GDM1 (cell line): Measurements from ENCODE around the gene B3GLCT.
"Not testable (repeated sequence)": the region's sequence is repeated elsewhere in the genome, so short reads cannot be mapped to it uniquely, and the experiment has no call there.

Experiments
- DNase-seq: peaks from one replicate; lab custom pipeline; 2025; lab: John Stamatoyannopoulos, UW

B3GLCT gene

DNA sequence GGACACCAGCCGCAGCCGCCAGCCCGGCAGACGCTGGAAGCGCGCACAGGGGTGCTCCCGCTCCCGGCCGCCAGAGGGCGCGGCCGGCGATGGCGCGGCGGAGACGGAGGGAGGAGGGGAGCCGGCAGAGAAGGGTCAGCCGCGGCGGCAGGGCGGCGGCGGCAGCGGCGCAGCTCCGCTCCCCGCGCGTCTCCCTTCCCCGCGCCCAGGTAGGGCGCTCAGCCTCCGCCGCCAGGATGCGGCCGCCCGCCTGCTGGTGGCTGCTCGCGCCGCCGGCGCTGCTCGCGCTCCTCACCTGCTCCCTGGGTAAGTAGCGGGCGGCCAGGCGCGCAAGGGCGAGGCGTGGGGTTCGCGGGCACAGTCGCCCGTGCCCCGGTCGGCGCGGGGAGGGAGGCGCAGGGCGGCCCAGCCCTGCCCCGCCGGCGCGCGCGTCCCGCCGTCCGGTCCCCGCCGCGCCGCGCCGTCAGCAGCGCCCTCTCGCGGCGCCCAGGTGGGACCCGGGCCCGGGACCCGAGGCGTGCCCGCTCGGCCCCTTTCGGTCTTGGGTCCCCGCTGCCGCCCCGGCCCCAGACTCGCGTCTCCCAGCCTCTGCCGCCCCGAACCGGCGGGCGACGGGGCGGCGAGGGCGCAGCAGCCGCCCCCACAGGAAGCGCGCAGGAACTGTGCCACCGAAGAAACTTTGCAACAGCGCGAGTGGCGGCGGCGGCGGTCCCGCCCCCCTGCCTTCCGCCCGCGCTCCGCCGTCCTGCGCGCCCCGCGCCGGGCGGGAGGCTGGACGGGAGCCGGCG is at the start of gene B3GLCT:
B3GLCT (plus strand) TSS at position 127 of the 788 bp plus-strand sequence; CDS start at position 237, 110 bp downstream.
- peak; percentile 79 for DNase-seq

DNA sequence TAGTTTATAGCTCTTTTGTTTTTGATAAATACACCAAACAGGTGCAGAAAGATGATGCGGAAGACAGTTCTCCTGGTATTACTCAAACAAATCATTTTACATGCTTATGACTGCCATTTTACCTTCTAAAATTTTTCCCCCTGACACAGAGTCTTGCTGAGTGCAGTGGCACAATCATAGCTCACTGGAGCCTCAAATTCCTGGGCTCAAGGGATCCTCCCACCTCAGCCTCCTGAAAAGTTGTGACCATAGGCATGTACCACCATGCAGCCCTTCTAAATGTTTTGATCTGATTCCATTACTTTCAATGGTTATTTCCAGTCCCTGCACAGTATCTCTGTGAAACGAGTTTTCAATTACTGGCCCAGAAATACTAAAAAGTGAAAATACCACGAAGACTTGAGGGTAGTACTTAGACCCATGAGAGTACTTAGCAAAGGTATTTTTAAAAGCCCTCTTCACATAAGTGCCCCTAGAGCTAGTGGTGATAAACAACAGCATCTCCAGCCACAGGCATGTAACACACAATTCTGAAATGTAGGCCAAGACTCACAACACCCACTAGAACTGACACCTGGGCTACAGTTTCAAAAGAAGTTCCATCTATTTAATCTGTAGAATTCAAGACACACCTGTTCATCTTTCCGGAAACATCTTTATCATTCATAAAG is 49.3 kb upstream of the B3GLCT start:
- no peak for DNase-seq

DNA sequence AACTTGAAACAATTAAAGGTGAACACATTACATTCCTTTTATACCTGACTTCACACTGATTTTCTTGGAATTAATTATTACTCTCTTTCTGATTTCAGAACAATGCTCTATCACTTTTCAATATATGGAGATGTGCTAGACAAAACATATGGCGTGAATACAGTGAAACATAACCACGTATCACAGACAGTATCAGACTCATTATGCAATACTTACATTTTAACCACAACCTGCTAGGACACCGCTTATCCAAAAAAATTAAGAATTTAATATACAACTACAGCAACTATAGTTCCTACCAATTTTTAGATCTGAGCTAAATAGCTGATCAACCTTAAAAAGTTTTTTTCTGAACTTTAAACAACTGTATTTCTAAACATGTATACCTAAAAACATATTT is 47.9 kb upstream of the B3GLCT start:
- DNase-seq, result no peak

DNA sequence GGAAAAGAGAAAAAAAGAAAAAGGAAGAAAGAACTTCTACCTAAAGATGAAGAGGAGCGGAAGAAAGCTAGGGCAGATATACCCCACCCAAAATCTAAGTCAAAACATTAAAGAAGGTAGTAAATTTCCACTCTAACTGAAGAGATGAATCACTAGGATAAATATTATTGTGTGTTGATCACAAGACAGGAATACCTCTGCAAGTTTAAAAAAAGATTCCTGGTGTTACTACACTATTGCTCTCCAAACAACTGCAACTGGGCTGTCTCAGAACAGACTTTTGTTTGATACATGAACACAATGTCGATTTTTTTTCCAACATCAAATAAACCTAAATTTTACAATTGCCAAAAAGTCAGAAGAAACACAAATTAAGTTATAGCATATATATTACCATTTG is 44.8 kb upstream of the B3GLCT start:
- no peak for DNase-seq

DNA sequence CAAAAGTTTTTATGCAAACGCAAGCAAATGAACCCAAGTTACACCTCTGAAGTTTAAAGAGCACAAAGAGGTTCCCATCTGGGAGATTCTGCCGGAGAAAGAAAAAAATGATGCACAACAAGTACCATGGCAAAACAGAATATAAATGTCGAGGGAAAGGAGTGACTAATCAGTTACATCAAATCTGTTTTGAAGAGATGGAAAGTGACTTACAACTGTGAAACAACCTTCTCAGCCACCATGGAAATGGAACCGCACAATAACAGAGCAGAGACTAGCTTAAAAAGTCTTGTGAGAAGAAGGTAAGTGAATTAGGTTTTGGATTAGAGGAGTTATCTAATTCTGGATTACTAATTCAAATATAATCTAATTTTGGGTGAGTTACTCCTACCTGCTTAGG is 40.5 kb upstream of the B3GLCT start:
- DNase-seq, result no peak

DNA sequence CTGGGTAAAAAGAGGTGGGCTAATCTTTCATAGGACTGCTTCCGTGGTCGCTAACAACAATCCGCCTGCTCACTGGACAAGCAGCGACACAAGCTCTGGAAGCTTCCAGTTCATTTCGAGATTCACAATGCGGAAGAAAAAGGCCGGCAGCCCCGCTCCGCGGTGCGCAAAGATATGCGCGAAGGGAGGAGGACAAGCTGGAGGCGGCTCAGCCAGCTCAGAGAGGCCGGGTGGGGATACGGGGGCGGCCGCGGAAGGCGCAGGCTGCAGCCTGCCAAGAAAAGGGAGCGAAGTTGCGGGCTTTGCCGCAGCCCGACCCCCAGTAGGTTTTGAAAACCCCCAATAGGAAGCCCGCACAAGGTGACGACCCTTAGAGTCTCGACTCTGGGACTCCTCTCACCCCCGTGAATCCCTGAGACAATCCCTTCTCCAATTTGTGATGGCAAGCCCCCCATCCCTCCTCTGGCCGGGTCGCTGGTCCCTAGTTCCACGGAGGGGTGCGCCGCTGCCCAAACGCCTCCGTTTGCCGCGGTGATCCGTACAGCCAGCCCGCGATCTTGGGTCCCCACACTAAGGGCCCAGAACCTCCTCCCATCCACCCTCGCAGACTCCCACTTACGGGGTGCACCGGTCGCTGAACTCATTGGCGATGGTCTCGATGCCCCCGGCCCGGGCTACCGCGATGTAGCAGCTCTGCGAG is 38.8 kb upstream of the B3GLCT start:
- DNase-seq, result peak; percentile 68

DNA sequence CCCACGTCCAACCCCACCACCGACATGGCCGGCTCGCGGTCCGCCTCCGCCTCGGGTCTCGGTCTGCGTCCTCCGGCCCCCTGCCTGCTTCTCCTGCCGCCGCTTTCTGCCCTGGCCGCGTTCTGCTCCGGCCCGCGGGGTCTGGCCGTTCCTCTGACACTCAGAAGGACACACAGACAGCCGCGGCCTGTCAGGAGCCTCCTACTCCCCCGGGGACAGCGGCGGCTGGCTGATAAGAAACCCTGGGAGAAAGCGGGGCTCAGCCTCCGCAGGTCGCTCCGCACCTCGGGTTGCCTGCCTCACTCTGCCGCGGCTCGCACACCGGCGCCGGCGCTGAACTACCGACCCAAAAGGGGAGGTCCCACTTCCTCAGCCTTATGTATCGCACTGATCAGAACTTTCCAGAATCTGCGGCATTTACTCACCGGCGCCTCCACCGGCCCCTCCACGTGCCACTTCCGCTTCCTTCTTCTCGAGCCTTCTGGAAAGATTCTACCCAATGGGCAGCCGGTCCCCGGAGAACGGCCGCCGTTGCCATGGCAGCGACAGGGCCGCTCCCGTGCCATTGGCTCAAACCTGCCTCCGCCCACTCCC is 38.1 kb upstream of the B3GLCT start, which contains the start of gene HSPH1:
HSPH1 (minus strand) TSS at position 348 of the 594 bp plus-strand sequence; CDS start at position 26, 322 bp downstream.
- DNase-seq, result peak; percentile 98

DNA sequence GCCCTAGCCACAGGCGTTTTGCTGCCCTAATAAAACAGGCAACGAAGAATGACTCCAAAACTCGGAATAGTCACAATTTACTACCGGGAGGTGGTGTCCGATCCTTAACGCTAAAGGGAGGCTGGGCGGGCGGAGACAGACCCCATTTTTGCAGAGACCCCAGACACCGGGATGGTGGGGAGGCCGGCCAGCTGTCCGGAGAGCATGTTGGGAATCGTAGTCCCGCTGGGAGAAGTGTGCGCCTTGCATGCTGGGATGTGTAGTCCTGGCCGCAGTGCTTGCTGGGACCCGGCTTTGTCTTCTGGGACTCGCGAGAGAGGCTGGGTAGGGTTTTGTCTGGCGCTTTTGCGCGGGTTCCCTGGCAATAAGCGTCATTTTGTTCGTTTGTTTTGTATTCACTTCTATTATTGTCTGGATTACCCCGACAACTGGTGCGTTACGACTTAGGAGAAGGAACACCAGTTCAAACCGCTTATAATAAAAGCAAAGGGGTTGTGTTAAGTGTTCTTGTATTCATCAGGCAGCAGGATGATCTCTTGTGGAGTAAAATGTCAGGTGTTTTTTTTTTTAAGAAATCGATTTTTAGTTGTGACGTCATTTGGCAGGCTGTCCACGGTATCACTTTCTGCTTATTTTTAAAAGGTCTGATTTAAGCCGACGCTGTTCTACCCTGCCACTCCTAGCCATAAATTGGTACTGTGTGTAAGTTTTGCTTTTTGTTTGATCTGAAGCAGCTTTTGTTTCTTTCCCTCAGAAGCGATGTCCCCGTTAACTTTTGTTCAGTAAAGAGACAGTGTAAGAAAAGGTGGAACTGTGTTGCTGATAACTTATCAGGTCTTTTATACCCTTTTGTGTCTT is 37.4 kb upstream of the B3GLCT start:
- DNase-seq, result peak; percentile 97

DNA sequence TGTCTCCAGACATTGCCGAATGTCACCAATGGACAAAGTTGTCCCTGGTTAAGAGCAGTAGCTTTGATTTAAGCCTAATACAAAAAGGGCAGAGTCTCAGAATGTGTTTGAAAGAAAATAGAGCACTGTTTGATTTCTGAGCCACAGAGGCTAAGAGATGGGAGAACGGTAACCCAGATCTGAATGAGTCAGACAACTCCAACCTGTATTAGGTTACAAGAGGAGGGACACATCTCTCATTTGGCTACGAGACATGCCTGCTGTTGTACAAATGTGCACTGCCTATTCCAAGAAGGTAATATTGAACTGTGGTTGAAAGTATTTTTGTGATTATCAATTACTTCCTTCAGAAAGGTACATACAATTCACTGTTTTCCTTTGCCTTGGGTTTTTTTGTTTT is 33.2 kb upstream of the B3GLCT start:
- DNase-seq, result no peak

DNA sequence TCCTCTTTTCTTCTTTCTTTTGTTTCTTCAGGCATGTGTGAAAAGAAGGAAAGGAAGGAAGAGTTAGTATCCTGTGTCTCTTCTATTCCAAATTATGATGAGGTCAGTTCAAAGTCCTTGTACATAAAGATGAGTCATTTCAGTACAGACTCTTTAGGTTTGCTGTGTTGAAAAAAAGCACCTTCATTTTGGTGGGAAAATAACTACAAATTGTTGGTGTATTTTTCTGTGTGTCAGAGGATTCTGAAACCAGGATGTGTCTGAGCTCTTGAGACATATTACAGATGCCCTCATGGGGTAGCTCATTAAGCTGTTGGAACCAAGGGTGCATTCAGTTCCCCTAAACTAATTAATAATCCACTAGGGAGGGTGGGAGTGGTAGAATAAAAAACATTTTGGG is 32.3 kb upstream of the B3GLCT start:
- DNase-seq, result no peak

DNA sequence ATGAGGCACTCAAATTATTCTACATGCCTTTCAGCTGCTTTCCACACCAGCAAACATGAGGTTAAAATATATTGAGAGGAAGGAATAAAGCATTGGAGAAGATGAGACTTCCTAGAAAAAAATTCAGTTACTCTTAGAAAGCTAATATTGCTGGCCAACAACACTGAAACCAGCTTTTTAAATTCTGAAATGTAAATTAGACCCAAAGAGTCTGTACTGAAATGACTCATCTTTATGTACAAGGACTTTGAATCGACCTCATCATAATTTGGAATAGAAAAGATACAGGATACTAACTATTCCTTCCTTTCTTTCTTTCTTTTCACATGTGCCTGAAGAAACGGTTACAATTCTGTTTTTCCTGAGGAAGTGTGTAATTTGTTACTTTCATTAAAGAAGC is 31.6 kb upstream of the B3GLCT start:
- DNase-seq, result no peak

DNA sequence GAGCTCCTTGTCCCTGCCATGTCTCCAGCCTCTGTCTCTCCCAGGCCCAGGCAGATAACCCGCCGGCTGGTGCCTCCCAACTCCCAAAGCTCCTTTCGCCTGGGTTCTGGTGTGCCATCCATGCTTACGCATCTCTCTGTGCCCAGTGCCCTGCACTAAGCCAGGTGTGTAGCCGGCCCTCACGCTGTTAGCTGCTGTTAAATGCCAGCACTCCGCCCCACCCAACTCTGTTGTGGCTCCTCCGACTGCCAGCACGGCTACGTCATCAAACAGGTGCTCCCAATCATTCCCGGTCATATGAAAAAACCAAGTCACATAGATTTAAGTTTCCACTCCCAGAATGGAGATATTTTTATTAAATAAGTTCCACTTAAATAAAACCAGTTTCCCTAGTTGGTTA is 31.0 kb upstream of the B3GLCT start:
- DNase-seq, result no peak

DNA sequence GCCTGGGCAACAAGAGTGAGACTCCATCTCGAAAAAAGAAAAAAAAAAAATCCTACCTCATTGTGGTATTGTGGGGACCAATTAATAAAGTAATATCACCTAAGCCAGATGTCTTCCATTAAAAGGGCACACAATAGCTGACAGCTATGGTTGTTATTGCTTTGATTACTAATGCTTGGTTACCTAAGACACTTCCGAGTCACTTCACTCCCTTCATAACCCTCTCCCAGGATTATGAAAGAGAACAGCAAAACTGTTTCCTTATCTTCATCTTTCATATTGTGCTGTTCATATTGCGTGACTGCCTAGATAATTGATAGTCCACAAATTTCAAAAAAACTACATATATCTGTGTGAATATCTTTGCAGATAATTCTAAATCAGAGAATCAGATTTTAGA is 27.8 kb upstream of the B3GLCT start:
- DNase-seq, result no peak

DNA sequence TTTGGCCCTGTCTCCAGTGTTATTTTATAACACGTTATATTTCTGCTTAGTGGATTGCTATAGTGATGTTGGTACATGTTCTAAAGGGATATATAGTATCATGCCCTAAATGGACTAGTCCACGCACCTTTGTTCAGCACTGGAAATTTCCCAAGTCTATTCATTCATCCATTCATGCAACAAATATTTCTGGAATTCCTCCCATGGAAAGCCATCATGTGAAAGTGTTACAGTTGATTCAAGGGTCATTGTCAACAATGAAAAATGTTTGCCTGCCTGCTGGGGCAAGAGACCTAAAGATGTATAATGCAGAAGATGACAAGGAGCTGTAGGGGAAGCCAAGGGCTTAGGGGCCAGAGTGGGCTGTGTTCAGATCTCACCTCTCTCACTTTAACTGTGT is 27.2 kb upstream of the B3GLCT start:
- no peak for DNase-seq

DNA sequence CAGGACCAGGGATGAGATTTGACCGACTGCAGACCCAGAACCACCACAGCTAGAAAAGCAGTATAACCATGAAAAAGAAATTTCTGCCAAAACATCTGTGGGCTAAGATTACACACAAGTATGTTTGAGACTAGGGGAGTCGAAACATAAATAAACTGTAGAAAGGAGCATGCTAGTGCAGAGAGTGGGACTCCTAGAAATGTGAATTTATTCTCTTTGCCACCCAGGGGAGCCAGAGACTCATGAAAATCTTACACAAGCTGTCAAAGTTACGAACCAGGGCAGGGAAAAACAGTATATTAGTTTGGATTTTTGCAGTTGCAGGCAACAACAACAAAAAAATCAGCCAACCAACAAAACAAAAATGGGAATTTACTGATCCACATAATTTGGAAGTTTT is 25.8 kb upstream of the B3GLCT start:
- no peak for DNase-seq

DNA sequence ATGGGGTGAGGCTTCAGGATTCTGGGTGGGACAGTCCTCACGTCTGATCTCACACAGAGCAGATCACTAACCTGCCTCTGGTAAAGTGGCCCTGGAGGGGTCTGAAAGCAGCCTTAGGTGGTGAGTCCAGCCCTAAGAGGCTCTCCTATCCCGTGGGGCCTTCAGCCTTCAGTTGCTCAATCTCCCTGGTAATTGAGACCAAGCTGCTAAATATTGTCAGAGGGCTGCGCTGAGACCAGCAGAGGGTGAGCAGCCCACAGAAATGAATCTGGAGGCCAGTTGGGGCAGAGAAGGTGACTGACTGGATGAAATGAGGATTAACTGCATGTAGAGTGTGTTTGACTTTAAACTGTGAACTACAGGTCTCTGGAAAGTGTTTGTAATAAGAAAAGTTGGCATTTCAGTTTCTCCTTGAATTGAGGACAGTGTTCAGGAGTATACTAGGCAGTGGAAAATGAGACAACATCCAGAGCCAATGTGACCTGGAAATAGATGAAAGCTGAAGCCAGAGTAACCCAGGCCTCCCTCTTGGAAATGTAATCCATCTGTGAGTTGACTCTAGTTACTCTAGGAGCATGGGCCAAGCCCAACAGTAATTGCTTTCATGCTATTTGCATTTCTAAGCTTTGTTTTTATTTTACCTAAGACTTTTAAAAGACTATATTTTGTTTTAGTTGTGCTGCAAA is 23.8 kb upstream of the B3GLCT start:
- no peak for DNase-seq

DNA sequence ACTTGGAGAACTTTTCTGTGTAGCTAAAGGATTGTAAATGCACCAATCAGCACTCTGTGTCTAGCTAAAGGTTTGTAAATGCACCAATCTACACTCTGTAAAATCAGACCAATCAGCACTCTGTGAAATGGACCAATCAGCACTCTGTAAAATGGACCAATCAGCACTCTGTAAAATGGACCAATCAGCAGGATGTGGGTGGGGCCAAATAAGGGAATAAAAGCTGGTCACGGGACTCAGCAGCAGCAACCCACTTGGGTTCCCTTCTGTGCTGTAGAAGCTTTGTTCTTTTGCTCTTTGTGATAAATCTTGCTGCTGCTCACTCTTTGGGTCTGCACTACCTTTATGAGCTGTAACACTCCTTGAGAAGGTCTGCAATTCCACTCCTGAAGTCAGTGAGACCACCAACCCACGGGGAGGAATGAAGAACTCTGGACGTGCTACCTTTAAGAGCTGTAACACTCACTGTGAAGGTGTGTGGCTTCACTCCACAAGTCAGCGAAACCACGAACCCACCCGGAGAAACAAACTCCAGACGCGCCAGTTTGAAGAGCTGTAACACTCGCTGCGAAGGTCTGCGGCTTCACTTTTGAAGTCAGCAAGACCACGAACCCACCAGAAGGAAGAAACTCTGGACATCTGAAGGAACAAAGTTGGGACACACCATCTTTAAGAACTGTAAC is 21.8 kb upstream of the B3GLCT start:
- not testable (repeated sequence) for DNase-seq

DNA sequence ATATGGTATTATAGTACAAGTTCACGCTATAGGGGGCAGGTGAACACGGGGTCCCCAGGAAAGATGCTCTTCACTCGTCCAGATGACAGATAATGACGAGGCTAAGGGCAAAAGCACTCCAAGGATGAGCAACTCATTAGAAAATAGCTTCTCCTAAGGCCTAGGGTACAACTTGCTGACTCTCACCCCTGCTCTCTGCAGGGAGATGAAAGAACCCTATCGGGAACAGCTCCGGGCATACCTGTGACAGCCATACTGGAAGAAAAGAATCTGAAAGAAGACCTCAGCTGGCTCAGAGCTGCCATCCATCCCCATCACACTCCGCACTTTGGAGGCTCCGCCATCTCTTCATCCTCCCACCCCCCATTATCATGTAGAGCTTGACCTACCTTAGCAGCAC is 20.5 kb upstream of the B3GLCT start:
- DNase-seq, result no peak

DNA sequence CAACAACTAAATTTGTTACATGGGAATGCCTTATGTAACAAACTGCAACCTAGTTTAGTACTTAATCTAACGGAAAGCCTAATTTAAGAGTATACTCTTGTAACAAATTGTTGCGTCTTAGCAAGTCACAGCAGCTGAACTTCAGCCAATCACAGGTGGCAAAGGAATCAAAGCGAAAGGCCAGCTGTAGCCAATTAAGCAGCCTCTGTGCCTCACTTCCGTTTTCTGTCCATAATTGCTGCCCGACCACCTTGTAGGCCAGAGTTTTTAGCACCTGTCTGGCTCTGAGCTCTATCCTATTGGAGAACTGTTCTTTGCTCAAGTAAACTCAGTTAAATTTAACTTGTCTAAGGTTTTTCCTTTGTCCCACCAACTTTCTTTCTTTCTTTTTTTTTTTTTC is 20.0 kb upstream of the B3GLCT start:
- no peak for DNase-seq

DNA sequence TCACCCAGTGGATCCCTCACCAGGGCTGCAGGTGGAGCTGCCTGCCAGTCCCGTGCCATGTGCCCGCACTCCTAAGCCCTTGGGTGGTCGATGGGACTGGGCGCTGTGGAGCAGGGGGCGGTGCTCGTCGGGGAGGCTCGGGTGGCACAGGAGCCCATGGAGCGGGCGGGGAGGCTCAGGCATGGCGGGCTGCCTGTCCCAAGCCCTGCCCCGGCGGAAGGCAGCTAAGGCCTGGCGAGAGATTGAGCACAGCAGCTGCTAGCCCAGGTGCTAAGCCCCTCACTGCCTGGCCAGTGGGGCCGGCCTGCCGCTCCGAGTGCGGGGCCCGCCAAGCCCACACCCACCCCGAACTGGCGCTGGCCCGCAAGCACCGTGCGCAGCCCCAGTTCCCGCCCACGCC is 16.8 kb upstream of the B3GLCT start:
- DNase-seq, result no peak
